CMK (cell line): Measurements from ENCODE around the gene ARID1B.

Experiments
- DNase-seq: peaks from one replicate; pipeline ENCODE4 v3.0.0-alpha.2; 2010; ENCODE audit warnings: low read depth

ARID1B gene

DNA sequence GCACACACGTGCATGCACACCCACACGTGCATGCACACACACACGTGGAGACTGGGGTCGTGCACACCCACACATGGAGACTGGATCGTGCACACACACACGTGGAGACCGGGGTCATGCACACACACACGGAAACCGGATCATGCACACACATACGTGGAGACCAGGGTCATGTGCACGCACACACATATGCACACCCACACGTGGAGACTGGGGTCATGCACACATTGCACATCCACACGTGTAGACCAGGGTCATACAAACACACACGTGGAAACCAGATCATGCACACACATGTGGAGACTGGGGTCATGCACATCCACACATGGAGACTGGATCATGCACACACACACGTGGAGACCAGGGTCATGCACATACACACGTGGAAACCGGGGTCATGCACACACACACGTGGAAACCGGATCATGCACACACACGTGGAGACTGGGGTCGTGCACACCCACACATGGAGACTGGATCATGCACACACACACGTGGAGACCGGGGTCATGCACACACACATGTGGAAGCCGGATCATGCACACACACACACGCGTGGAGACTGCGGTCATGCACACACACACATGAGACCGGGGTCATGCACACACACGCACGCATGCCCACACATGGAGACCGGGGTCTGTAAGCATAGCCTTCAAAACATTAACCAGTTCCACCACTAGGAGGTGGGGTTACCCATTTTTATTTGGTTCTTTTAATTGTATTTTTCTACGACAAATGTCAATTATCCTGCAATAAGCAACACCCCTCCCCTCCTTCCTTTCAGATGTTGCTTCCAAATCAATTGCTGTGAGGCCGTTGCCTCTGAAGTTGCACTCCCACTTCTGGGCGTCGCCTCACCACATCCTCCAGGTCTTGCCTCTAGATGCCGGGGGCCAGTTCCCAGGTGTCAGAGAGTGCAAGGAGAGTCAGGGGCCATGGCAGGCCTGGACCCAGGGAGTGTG is 450.3 kb downstream of the ARID1B start:
- DNase-seq, result peak; percentile 40

DNA sequence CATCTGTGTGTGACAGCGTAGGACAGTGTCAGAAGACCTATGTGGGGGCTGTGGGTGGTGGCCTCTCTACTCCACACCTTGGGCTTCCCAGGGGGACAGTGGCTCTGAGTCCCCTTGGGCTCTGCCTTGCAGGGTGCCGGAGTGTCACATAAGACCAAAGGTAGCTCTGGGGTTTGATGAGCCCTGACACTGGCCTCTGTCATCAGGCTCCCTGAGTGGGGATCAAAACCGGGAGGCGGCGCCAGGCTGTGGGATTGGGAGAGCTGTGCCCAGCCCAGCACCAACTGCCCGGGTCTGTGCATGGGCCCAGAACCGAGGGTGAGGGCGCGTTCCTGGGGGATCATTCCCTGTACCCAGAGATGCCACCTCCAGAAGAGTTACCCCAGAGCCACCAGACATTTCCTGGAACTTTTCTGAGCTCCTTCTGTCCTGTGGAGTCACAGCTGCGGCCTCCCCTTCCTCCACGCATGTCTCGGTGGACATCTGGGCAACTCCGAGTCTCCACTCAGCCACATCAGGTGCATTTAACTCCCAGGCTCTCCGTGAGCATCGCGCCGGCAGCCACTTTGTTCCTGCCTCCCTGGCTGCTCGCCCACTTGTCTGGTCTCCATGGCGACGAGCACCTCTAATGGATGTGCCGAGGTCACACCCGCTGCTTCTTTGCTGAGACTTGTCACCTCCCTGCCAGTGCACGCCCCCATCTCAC is 451.4 kb downstream of the ARID1B start:
- no peak for DNase-seq

DNA sequence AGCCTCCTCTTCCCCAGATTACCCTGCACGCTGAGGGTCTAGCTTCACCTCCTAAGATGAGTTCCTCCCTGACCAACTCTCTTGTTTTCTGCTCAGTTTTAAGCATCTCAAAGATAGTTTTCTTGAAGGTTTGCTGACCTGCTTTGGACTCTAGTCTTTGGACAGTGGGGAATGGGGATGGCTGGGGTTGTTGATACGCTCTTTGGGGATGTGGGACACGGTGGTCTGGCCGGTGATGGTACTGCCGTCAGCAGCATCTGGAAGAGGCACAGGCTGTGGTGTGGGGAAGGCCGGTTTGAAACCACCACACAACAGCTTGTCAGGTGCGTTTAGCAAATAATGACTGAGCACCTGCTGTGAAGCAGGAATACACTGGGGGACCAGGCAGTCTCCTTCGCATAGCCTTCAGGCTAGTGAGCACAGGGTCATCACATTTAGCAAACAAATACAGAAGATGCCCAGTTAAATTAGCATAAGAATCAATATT is 452.0 kb downstream of the ARID1B start:
- no peak for DNase-seq

DNA sequence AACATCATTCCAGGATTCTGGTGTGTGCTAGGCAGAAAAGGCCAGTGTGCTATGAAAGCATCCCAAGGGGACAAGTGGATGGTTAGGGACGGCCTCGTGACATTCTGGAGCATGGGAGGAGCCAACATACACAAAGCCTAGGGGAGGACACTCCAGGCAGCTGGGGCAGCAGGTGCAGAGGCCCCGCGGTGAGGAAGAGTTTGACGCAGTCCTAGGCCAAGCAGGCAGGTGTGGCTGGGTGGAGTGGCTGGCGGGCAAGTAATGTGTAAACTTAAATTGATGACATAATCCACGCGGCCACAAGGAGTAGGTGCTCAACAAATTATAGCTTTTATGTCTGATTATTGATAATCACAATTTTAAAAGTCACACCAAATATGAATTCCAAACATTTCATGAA is 452.5 kb downstream of the ARID1B start:
- DNase-seq, result no peak

DNA sequence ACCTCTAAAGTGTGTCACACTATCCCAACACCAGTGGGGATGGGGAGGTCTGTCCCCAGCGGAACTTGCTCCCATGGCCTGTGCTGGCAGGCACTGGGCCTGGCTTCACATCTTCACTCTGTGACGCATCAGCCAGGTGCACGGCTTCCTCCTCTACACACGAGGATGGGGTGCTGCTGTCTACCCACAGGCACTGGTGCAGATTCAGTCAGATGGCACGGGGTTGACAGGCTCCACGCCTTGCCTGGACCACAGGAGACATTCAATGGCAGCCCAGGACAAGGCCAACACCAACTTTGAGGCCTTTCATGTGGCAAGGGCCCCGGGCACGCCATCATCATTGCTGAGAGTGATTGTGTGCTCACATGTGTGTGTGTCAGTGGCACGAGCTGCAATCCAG is 453.7 kb downstream of the ARID1B start:
- no peak for DNase-seq

DNA sequence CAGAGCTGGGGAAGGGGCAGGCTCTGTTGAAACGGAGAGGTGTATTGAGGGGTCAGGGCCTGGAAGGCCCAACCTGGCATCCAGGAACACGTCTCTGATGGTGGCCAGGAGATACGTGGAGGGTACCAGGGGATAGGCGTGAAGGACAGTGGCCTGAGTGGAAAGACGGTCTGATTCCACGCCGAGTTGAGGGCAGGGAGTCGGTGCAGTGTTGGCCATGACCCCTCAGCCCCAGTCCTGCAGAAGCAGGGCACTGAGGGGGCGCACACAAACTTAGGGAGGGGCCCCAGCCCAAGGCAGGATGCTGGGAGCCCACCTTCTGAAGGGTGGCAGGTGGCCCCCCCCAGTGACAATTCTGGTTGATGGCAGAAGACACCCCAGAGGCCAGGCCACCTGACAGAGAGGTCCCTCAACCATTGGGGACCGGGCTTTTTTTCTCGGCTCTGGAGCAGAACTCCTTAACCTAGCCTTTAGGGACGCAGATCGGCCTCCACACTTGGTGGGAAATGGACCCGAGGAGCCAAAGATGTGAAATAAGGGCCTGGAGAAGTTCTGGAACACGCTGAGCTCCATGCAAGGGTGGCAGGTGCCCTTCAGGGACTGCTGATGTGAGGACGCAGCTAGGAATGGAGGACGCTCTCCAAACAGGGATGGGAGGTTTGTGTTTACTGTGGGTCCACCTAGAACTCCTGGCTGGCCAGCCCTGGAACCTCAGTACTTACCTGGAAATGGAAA is 455.1 kb downstream of the ARID1B start:
- no peak for DNase-seq

DNA sequence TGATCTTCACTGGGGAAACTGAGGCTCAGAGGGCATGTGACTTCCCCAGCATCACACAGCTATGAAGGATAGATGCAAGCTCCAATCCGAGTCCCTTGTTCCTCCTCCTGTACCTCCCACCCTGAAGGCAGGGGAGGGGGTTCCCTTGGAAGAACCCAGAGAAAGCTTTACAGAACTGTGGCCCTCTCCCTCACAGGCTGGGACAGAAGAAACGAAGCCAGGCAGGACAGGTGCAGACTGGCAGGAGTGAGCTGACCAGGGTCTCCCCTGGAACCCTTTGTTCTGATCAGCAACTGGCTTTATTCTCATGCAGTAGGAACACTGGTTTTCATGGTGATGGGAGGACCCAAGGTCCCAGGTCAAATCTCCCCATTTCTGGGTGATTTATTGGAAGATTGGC is 456.0 kb downstream of the ARID1B start:
- no peak for DNase-seq

DNA sequence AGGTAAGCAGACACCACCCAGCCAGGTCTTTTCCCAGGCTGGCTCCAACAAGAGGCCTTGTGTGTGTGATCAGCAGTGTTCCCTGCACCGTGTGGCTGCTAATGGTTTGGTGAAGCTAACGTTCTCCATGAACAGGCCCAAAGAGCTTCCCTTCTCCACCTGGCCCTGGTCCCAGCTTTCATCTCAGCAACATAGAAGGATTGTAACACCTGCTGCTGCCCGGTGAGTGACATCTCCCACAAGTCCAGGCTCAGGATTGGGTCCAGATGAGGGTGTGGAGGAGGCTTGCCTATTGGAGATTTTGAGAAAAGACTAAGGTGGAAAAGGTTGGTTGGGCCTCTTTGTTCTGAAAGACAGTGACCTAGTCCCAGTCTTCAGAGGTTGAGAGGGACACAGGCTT is 456.5 kb downstream of the ARID1B start:
- DNase-seq, result no peak

DNA sequence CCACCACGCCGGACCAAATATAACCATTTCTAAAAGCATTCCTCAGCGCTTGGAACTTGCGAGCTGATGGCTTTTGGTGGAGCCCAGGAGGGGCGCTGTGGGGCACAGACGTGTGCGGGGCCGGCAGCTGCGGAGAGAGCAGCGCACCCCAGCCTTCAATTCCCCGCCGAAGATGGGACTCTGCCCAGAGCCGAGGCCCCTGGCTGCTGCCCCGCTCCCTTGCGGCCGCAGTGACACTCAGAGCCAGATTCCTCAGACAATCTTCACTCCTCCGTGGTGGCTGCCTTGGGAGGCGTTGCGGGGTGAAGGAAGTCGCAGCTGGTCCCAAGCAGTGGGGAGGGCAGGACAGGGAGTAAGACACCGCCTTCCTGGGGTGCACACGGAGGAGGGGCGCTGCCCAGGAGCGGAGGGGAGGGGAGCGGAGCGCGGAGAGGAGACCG is 458.4 kb downstream of the ARID1B start:
- DNase-seq, result no peak

DNA sequence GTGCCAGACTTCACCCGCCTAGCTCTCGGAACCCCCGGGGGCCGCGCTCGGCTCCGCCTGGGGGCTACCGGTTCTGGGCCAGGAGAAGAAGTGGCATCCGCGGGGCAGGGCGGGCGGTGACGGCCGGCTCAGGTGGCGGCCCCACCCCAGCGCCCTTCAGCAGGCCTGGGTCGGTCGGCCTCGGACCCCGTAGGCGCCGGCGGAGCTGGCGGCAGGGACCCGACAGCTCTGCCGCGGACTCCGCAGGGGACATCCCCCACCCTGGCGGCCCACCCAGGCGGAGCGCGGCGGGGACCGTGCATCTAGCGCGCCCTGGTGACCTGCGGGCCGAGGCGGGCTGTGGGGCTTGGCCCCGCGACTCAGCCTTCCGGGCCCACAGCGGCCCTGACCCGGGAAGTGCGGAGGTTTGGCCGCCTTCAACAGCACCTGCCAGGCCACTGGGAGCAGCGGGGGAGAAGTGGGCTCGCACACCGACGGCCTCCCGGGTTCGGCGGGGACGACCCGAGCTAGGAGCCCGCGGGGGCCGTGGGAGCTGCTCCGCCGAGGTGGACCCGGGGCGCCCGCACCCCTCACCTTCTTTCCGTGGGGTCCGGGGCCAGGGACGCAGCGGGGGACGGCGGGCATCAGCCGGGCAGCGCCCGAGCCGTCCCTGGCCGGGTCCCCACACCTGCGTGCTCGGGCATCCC is 459.0 kb downstream of the ARID1B start:
- DNase-seq, result no peak

DNA sequence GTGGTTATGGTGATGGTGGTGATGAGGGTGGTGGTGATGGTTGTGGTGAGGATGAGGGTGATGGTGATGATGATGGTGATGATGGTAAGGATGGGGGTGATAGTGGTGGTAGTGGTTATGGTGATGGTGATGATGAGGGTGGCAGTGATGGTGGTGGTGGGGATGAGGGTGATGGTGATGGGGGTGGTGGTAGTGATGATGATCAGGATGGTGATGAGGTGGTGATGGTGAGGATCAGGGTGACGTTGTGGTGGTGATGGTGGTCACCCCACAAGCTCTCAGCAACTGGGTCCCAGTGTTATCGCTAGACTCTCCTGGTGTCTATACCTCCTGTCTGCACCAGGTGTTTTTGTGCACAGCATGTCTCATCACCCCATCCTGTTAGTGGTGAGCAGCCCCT is 461.2 kb downstream of the ARID1B start:
- DNase-seq, result no peak

DNA sequence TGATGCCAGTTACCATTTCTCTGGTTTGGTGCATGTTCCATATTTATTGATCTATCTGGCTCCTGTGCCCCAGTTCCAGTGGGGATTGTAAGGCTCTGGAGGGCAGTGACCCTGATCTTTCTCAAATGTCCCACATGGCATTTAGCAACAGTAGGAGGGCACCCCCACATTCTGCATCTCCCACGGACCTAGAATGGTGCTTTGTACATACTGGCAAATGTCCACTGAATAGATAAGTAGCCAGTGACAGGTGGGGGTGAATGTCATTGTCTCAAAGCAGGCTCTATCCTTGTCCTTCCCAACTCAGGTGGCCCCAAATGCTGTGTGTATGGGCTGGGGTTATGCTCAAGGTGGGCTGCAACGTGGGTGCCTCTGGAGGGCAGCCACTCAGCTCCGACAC is 462.0 kb downstream of the ARID1B start:
- DNase-seq, result no peak

DNA sequence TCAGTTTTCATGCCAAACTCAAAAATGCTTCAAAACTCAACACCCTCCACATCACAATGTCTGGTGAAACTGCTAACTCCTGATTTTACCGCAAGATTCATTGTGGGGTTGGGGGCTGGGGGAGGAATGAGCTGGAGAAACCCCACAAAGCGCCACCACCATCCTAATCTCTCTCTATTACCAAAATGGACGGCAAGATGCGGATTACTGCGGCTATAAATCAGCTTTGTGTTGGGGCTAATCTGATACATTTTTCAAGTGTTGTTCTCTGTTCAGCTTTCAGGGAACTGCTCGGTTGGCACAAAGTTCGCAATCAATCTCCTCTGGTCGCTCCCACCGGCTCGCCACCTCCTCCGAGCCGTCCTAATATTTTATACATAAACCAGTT is 462.5 kb downstream of the ARID1B start:
- DNase-seq, result no peak

DNA sequence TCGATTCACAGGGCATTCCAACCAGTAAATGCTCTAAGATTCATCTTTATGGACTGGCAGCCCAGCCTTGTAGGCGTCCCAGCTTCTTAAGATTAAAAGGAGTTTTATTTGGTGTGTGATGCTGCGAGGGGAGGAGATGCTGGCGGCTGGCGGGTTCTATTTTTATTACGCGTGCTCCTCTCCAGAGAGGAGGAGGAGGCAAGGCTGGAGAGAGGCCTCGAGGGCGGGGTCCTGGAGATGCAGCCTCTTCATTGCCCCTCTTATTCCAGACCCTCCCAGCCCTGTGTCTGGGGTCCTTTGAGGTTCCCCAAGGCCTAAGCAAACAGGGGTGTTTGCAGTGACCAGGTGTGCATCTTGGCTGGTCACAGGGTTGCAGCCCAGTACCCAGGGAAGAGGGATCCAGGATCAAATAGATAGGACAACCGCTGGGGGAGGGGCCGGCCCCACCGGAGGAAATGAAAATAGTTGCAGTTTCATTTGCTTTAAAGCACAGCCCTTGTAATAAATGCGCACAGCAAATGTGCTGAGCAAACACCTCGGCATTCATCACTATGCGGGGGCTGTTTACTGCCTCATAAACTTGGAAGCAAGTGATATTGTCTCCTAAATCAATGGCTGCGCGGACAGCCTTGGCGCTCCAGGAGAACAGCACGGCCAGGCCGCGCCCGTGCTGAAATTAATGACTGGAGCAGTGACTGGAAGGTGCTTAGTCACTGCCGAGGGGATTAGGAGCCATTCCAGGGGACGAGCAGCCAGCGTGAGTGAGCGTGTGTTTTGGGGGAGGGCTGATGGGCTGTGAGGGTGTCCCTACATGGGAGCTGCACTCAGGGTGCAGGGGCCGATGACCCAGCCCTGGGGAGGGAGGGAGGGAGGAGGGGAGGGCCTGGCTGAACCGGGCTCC is 463.1 kb downstream of the ARID1B start:
- DNase-seq, result no peak

DNA sequence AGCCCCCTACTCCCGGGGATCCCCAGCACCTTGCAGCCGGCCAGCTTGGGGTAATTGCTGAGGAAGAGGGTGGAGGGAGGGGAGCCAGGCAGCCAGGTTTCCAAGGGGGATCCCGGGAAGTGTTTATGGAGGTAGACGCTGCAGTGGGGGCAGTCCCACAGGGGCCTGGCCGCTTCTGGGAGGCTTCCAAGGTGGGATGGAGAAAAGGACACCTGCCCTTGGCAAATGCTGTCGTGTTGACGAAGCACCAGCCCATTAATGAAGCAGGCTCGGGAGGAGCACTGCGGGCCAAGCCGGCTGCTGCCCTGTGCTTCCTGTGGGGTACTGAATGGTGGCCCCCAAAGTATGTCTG is 463.8 kb downstream of the ARID1B start:
- no peak for DNase-seq

DNA sequence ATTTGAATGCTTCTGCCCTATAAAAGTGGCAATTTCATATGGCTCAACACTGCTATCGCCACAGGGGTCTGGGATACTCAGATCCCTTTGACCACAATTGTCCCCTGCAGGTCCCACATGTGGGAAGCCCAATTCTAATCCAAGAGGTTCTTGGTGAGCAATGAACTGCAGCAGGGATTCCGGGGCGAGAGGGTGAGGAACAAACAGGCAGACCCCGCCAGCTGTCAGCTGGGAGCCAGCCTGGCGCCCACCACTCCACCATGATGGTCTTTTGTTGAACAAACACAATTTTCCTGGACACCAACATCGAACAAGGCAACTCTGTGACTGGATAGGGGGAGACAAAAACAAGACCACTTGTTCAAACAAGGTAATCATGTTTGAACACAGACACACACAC is 465.6 kb downstream of the ARID1B start:
- no peak for DNase-seq

DNA sequence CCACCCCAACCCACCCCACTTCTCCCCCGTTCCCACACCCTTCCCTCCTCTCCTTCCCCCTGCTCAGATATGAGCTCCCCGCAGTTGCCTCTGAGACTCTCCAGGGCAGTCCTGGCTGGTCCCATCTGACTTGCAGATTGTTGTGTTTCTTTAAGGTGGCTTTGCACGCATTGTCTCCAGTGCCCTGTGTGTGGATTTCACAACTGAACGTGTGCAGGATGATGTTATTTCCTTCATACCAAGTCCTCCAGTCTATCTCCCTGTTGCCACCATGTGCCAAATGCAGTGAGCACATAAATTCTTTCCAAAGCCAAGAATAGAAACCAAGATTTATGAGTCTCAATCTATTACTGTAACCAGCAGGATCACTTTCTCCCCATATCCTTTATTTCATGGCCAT is 467.0 kb downstream of the ARID1B start:
- no peak for DNase-seq

DNA sequence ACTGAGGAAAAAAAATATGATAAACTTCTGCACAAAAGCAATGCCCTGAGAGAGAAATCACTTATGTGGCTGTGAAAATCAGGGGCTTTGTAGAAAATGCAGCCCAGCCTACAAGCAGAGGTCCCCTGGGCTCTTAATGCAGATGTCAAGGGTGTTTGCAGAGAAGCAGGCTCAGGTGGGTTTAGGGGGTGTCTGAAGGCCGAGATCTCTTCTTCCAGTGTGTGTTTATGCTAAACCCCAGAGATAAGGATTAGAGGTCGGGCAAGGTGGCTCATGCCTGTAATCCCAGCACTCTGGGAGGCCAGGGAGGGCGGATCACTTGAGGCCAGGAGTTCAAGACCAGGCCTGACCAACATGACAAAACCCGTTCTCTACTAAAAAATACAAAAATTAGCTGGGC is 467.6 kb downstream of the ARID1B start:
- DNase-seq, result no peak

DNA sequence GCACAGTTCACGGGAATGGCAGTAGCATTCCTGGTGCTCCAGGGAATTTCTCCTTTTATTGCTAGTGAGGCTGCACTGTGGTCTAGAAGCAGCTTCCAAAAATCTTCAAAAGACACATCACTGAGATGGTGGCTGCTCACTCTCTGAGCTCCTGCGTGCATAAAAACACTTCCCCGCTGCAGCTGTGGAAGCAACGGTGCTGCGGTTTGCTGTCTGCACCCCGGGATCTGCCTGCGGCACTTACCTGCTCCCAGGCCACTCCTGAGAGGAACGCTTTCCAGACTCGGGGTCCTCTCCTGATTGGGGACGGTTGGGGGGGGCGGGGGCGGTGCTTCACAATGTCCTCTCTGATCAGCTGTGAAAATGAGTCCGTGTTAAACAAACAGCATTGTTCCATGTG is 468.3 kb downstream of the ARID1B start:
- DNase-seq, result no peak

DNA sequence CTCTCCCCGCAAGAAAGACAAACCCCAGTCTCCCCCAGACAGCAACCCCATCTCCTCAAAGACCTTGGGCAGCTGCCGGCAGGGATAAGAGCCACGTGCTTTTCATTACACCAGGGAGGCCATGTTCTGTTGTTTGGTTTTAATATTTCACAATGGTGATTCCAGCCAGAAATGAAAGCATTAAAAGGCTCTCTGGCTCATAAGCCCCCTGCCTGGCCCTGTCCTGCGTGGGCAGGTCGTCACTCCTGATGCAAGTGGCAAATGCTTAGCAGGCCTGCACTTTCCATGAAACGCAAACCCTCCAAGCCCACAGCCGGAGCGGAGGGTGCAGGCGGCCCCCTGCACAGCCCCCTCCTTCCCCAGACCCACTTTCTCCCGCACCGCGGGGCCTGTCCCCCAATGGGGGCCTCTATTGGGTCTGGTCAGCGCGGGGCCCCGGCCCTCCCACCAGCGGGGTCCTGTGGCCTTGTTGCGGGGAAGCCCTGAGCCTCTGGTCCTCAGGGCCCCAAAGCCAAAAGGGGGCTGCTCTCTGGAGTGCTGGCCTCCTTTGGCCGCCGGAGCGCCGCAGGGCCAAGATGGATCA is 469.0 kb downstream of the ARID1B start:
- no peak for DNase-seq
